ENCODE measurements around the gene SPDYE3.

Gene SPDYE3

GRCh38 chr7:100369105-100369504 is 61.6 kb downstream of the SPDYE3 start:
- in situ Hi-C loops (cut with HindIII; ENCODE audit: low sequenced_read_pairs), result no loop called here

- in situ Hi-C loops (cut with HindIII; ENCODE audit: low sequenced_read_pairs), result no loop called here
These were observed 62.8 kb downstream of the SPDYE3 start for GRCh38 chr7:100370303-100370702.

- in situ Hi-C loops (cut with HindIII; ENCODE audit: low sequenced_read_pairs), result no loop called here
These were observed 63.2 kb downstream of the SPDYE3 start for GRCh38 chr7:100370746-100371145.

- in situ Hi-C loops (cut with HindIII; ENCODE audit: low sequenced_read_pairs), result no loop called here
These were observed 64.2 kb downstream of the SPDYE3 start for GRCh38 chr7:100371561-100372171.
